K562 (cell line): ENCODE results near the gene COL6A1. TPM values are rescaled to one million over a fixed set of nuclear protein-coding genes. Genes with fewer than 3 reads are reported as not detected.
A peak's percentile ranks its signal among the peaks of the same experiment; 100 is the strongest.

Experiments used
- ATAC-seq: fragments of 200-7000 bp; cut with Tn5 transposase; 3 replicates; pipeline ENCODE4 v1.9.1; 2020; ENCODE audit warnings: moderate library complexity
- BruUV-seq: library from RNA; stranded (reverse); fragments of 400-500 nt; replicated peaks from 2 replicates; lab custom pipeline; 2021; lab: Mats Ljungman, UMichigan
- CTCF ChIA-PET: fragments of 300-600 bp; formaldehyde crosslinking; extraction: SDS; loops from one replicate; lab custom pipeline; 2021; ENCODE audit warnings: low intra/inter-chr PET ratio; lab: Yijun Ruan, JAX
- POLR2A ChIA-PET: fragments of 300-600, 350-650 bp; sonication (Branson Sonifier 250); formaldehyde crosslinking; extraction: SDS; loops from one replicate; lab custom pipeline; 2021; ENCODE audit warnings: antibody characterized with exemption, inconsistent platforms; lab: Yijun Ruan, JAX
- DNase-seq, 4 experiments: peaks; one replicate each; pipeline versions ENCODE4 v3.0.0 to v3.0.0-alpha.2; 2011 to 2018; ENCODE audit warnings: low spot score in 3 of 4, mixed read lengths in 3 of 4; ENCODE audit errors: extremely low read depth in 1 of 4
- FAIRE-seq: peaks from 2 replicates; lab custom pipeline; 2011; peaks lifted over from hg19 to GRCh38; lab: Jason Lieb, UNC
- H2AFZ ChIP-seq: 2 replicates; pipeline ENCODE4 v1.6.0; 2011; ENCODE audit warnings: low read depth, low read length, control low read depth, inconsistent platforms
- H3K27ac ChIP-seq: fragments of 200-600 bp; 3 replicates; pipeline ENCODE4 v1.8.0; 2011; ENCODE audit warnings: low read depth, mild to moderate bottlenecking, control low read depth, inconsistent platforms, low read length, moderate library complexity, mixed read lengths; ENCODE audit errors: extremely low read depth
- H3K27me3 ChIP-seq, 2 experiments: fragments of 300-600 bp in 1 of 2; 2 replicates in 1 of 2; 3 replicates in 1 of 2; pipeline versions ENCODE4 v1.6.0 to v1.8.0; 2011; ENCODE audit warnings: inconsistent platforms in 2 of 2, low read length in 2 of 2, mild to moderate bottlenecking in 1 of 2, mixed read lengths in 1 of 2, moderate library complexity in 1 of 2; ENCODE audit not compliant: control insufficient read depth in 2 of 2, insufficient read depth in 2 of 2
- H3K36me3 ChIP-seq: fragments of 300-600 bp; 3 replicates; pipeline ENCODE4 v1.8.0; 2011; ENCODE audit warnings: mild to moderate bottlenecking, low read length, inconsistent platforms; ENCODE audit not compliant: control insufficient read depth, insufficient read depth
- H3K4me1 ChIP-seq, 2 experiments: fragments of 200-600 bp in 1 of 2; replicated peaks in 1 of 2; 2 replicates in 1 of 2; 3 replicates in 1 of 2; pipeline versions ENCODE4 v1.5.1 to v1.8.0; 2011; ENCODE audit warnings: inconsistent platforms in 2 of 2, low read length in 2 of 2, mild to moderate bottlenecking in 1 of 2, mixed read lengths in 1 of 2, moderate library complexity in 1 of 2; ENCODE audit not compliant: control insufficient read depth in 2 of 2, insufficient read depth in 2 of 2
- H3K4me2 ChIP-seq: 2 replicates; pipeline ENCODE4 v1.6.1; 2011; ENCODE audit warnings: low read length, control low read depth, inconsistent platforms, mixed read lengths; ENCODE audit not compliant: insufficient read depth
- H3K4me3 ChIP-seq: fragments of 200-600 bp; sonication (generic), shearing (Covaris generic); 2 replicates; pipeline ENCODE4 v1.5.1; 2016; ENCODE audit warnings: control low read depth, inconsistent platforms
- H3K79me2 ChIP-seq: fragments of 200-600 bp; 3 replicates; pipeline ENCODE4 v1.8.0; 2011; ENCODE audit warnings: low read length, inconsistent platforms; ENCODE audit not compliant: control insufficient read depth, insufficient read depth
- H3K9ac ChIP-seq, 2 experiments: 2 replicates each; pipeline versions ENCODE4 v1.6.0 to v1.6.1; 2011; ENCODE audit warnings: low read depth in 2 of 2, low read length in 2 of 2, control low read depth in 1 of 2, inconsistent platforms in 1 of 2, mild to moderate bottlenecking in 1 of 2, mixed read lengths in 1 of 2; ENCODE audit not compliant: insufficient read depth in 1 of 2
- H3K9me1 ChIP-seq: one replicate; pipeline ENCODE4 v1.6.0; 2011; ENCODE audit warnings: inconsistent platforms, mild to moderate bottlenecking, low read length, moderate library complexity; ENCODE audit not compliant: control insufficient read depth, insufficient read depth
- H3K9me3 ChIP-seq: replicated peaks from 2 replicates; pipeline ENCODE4 v1.5.1; 2011; ENCODE audit warnings: low read depth, low read length, inconsistent platforms; ENCODE audit not compliant: control insufficient read depth, insufficient read depth
- H4K20me1 ChIP-seq: replicated peaks from 2 replicates; pipeline ENCODE4 v1.6.1; 2011; ENCODE audit warnings: low read length, inconsistent platforms, mixed read lengths; ENCODE audit not compliant: control insufficient read depth, insufficient read depth
- ATF3 ChIP-seq, 2 experiments: fragments of 450-650 bp in 1 of 2; sonication (generic) in 1 of 2; formaldehyde crosslinking in 1 of 2; IDR thresholded peaks in 1 of 2; conservative IDR thresholded peaks in 1 of 2; 2 replicates each; pipeline versions ENCODE4 v1.6.1 to v1.8.1; 2016 to 2023; ENCODE audit warnings: mild to moderate bottlenecking in 2 of 2, moderate library complexity in 2 of 2, inconsistent platforms in 1 of 2, missing genetic modification reagents in 1 of 2
- ATF7 ChIP-seq: fragments of 450-650 bp; IDR thresholded peaks from 2 replicates; pipeline ENCODE4 v1.7.1; 2014; ENCODE audit warnings: mild to moderate bottlenecking, moderate library complexity
- BMI1 ChIP-seq: fragments of 150-350 bp; IDR thresholded peaks from 2 replicates; pipeline ENCODE4 v1.6.1; 2014; ENCODE audit warnings: low read length
- CBFA2T2 ChIP-seq: fragments of 450-650 bp; conservative IDR thresholded peaks from 2 replicates; pipeline ENCODE4 v1.6.1; 2017; ENCODE audit warnings: mild to moderate bottlenecking
- CREB1 ChIP-seq, 2 experiments: sonication (generic) in 1 of 2; formaldehyde crosslinking in 1 of 2; IDR thresholded peaks; 2 replicates each; pipeline versions ENCODE4 v1.6.1 to v1.8.0; 2012 to 2022; ENCODE audit warnings: inconsistent platforms in 1 of 2, mild to moderate bottlenecking in 1 of 2, missing genetic modification reagents in 1 of 2, moderate library complexity in 1 of 2
- ESRRA ChIP-seq: fragments of 450-650 bp; IDR thresholded peaks from 2 replicates; pipeline ENCODE4 v1.6.1; 2014; ENCODE audit warnings: low read depth, mild to moderate bottlenecking, moderate library complexity, borderline replicate concordance
- ETV1 ChIP-seq: fragments of 450-650 bp; conservative IDR thresholded peaks from 2 replicates; pipeline ENCODE4 v1.6.1; 2016; ENCODE audit warnings: missing genetic modification characterization, control low read depth, low read depth, missing compliant biosample characterization
- FOXJ2 ChIP-seq: fragments of 200-800 bp; sonication (Bioruptor generic); IDR thresholded peaks from 2 replicates; pipeline ENCODE4 v1.6.1; 2016; ENCODE audit warnings: missing genetic modification characterization, missing compliant biosample characterization
- GTF2E2 ChIP-seq: fragments of 200-800 bp; sonication (Bioruptor generic); IDR thresholded peaks from 2 replicates; pipeline ENCODE4 v1.6.1; 2016; ENCODE audit warnings: missing genetic modification characterization, missing compliant biosample characterization
- JUND ChIP-seq, 2 experiments: IDR thresholded peaks; 2 replicates in 1 of 2; 3 replicates in 1 of 2; pipeline ENCODE4 v1.6.1; 2011; ENCODE audit warnings: borderline replicate concordance in 2 of 2, low read depth in 2 of 2, low read length in 2 of 2, improper control_type of control experiment in 1 of 2, missing biosample characterization in 1 of 2, missing genetic modification characterization in 1 of 2, missing genetic modification reagents in 1 of 2
- MXI1 ChIP-seq: IDR thresholded peaks from 2 replicates; pipeline ENCODE4 v1.6.1; 2011; ENCODE audit warnings: low read depth, mild to moderate bottlenecking, improper control_type of control experiment, low read length
- NR2C1 ChIP-seq, 2 experiments: fragments of 450-650 bp; IDR thresholded peaks; 2 replicates each; pipeline ENCODE4 v1.6.1; 2017; ENCODE audit warnings: mild to moderate bottlenecking in 2 of 2, antibody characterized with exemption in 1 of 2, inconsistent platforms in 1 of 2, missing compliant biosample characterization in 1 of 2, missing genetic modification characterization in 1 of 2
- NR2C2 ChIP-seq, 2 experiments: fragments of 200-800 bp in 1 of 2; sonication (Bioruptor generic) in 1 of 2; sonication (generic) in 1 of 2; formaldehyde crosslinking in 1 of 2; IDR thresholded peaks; 2 replicates each; pipeline versions ENCODE4 v1.6.1 to v1.8.0; 2016 to 2022; ENCODE audit warnings: mild to moderate bottlenecking in 1 of 2, missing compliant biosample characterization in 1 of 2, missing genetic modification characterization in 1 of 2, missing genetic modification reagents in 1 of 2
- SIRT6 ChIP-seq: IDR thresholded peaks from one replicate; pipeline ENCODE4 v1.6.1; 2012; ENCODE audit warnings: low read depth, mild to moderate bottlenecking, control low read depth, inconsistent platforms, low read length, moderate library complexity
- ZBTB8A ChIP-seq: fragments of 450-650 bp; IDR thresholded peaks from 2 replicates; pipeline ENCODE4 v1.6.1; 2018; ENCODE audit warnings: mild to moderate bottlenecking, moderate library complexity; ENCODE audit not compliant: partially characterized antibody
- ZNF316 ChIP-seq: fragments of 450-650 bp; IDR thresholded peaks from 2 replicates; pipeline ENCODE4 v1.6.1; 2016
- ZNF408 ChIP-seq: fragments of 250-450 bp; sonication (Bioruptor Pico); IDR thresholded peaks from 2 replicates; pipeline ENCODE4 v1.4.0; 2020; ENCODE audit warnings: low read depth, mild to moderate bottlenecking, moderate library complexity
- ZNF511 ChIP-seq: sonication (generic); formaldehyde crosslinking; IDR thresholded peaks from 2 replicates; pipeline ENCODE4 v1.8.0; 2022; ENCODE audit warnings: mild to moderate bottlenecking, missing genetic modification reagents
- WGBS: fragments of 100-300 bp; shearing (Covaris generic); methylation state at CpG from one replicate; pipeline ENCODE4 v1.1.6; 2016; ENCODE audit warnings: low coverage, mixed read lengths; ENCODE audit not compliant: insufficient coverage; ENCODE audit errors: missing lambda C conversion rate; 5-methylcytosine and 5-hydroxymethylcytosine counted together
- in situ Hi-C: fragments of 300-500 bp; cut with MboI; formaldehyde crosslinking; loops from 4 replicates; pipeline ENCODE4 v1.15.0; 2018; ENCODE audit warnings: inconsistent platforms, mixed read lengths
- intact Hi-C: fragments of 100-400 bp; cut with micrococcal nuclease; formaldehyde crosslinking; loops from 2 replicates; pipeline ENCODE4 v1.14.2; 2022
- polyA plus RNA-seq, 8 experiments: library from polyadenylated mRNA; depleted of rRNA in 4 of 8; stranded (reverse) in 5 of 8; unstranded in 3 of 8; fragments of >200 nt; fragmentation: Nextera tagmentation in 2 of 8; fragmentation: Illumina TruSeq in 1 of 8; extraction: Ambion mirVana in 2 of 8; extraction: Trizol in 1 of 8; gene quantifications; 2 replicates each; pipeline versions ENCODE4 v1.2.1 to v1.2.3, GENCODE V29; 2011 to 2014; ENCODE audit warnings: inconsistent platforms in 1 of 8, missing spikeins in 1 of 8
- total RNA-seq, 7 experiments: library from RNA; depleted of rRNA in 6 of 7; stranded (reverse); fragments of >200 nt in 6 of 7; fragmentation: Illumina TruSeq in 2 of 7; extraction: Trizol in 2 of 7; gene quantifications; 2 replicates each; pipeline versions ENCODE4 v1.2.1 to v1.2.3, GENCODE V29; 2011 to 2021; ENCODE audit warnings: low replicate concordance in 1 of 7
- TF ChIP-seq, protein P1 (sequence below): fragments of 250-450 bp; sonication (Bioruptor Pico); IDR thresholded peaks from 2 replicates; pipeline ENCODE4 v1.4.0; 2020; ENCODE audit warnings: mild to moderate bottlenecking

Gene COL6A1
- total and polyA plus RNA-seq, 9 of the 15 experiments (the other 6 are each of a cell fraction or from before 2014, with no cell fraction given): 0.07 to 1.3 (median 0.14) TPM; not detected in 3

DNA sequence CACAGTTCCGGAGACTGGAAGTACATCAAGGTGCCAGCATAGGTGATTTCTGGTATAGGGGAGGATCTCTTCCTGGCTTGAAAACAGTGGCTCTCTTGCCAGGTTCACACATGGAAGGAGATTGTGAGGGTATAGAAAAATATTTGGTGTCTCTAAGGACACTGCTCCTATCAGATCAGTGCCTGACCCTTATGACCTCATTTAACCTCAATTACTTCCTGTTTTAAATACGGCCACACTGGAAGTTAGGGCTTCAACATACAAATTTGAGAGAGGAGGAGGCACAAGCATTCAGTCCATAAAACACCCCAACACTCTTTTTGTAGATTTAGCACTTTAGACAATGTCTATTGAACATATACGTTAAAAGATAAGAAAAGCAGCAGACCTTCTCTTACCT lies 37.0 kb downstream of the COL6A1 start:
- WGBS: 0% methylated on average over 3 of the region's 3 CpGs
- ATAC-seq: no peak
- no peak overlapping the region for H3K9ac ChIP-seq
- TF ChIP-seq BMI1 (no peak), ATF3 (IDR thresholded peaks at IDR 0.05) (peak; percentile 18; the same call in 1 of the 2 replicates), ATF3 (CRISPR knock-in tag; conservative IDR thresholded peaks at IDR 0.05) (no peak), GTF2E2 (tag) (no peak), ZNF408 (CRISPR knock-in tag) (no peak), NR2C1 (IDR thresholded peaks at IDR 0.05) (0 out of 2 replicates have a peak, but pooled peaks have one; percentile 31), NR2C1 (tag; IDR thresholded peaks at IDR 0.05) (peak; percentile 64; the same call in 1 of the 2 replicates), SIRT6 (no peak), CBFA2T2 (no peak), JUND (IDR thresholded peaks at IDR 0.05; ENCODE audit: borderline replicate concordance, low read depth, low read length) (0 out of 2 replicates have a peak, but pooled peaks have one; percentile 30), JUND (tag; IDR thresholded peaks at IDR 0.05; ENCODE audit: borderline replicate concordance, low read depth, low read length) (peak; percentile 65; the same call in 2 of the 3 replicates), FOXJ2 (tag) (peak; percentile 80; the same call in 1 of the 2 replicates), ESRRA (peak; percentile 70; the same call in 1 of the 2 replicates), MXI1 (no peak), CREB1 (IDR thresholded peaks at IDR 0.05) (no peak), CREB1 (CRISPR knock-in tag; IDR thresholded peaks at IDR 0.05) (no peak), ZNF511 (CRISPR knock-in tag) (no peak), NR2C2 (CRISPR knock-in tag; IDR thresholded peaks at IDR 0.05) (no peak), NR2C2 (tag; IDR thresholded peaks at IDR 0.05) (peak; percentile 85), ATF7 (peak; percentile 60), ZBTB8A (no peak), ZNF316 (no peak), ETV1 (peak; percentile 77)
- TF ChIP-seq, protein P1, sequence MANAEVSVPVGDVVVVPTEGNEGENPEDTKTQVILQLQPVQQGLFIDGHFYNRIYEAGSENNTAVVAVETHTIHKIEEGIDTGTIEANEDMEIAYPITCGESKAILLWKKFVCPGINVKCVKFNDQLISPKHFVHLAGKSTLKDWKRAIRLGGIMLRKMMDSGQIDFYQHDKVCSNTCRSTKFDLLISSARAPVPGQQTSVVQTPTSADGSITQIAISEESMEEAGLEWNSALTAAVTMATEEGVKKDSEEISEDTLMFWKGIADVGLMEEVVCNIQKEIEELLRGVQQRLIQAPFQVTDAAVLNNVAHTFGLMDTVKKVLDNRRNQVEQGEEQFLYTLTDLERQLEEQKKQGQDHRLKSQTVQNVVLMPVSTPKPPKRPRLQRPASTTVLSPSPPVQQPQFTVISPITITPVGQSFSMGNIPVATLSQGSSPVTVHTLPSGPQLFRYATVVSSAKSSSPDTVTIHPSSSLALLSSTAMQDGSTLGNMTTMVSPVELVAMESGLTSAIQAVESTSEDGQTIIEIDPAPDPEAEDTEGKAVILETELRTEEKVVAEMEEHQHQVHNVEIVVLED (CRISPR knock-in tag): no peak

More for the DNA sequence above, 37.0 kb downstream of the COL6A1 start:
- peaks cover 4 to 13% of the 10 kb centered on the region in 2 experiments; a peak in 4 of 5 replicates for H3K4me1 ChIP-seq
- BruUV-seq: no TSS peak
- no peak overlapping the region for H3K4me2 ChIP-seq
- peaks cover 6% of the 10 kb centered on the region for H3K9me1 ChIP-seq
- FAIRE-seq (no peak), DNase-seq (no peak)
- peaks cover 0 to 9% of the 10 kb centered on the region in 2 experiments; a peak in 4 of 5 replicates for H3K27me3 ChIP-seq
- no peaks in the 10 kb centered on the region for H4K20me1 ChIP-seq
- in situ Hi-C loops (no loop called here), intact Hi-C loops (no loop called here)
- H3K4me3 ChIP-seq: no peak overlapping the region
- CTCF ChIA-PET: no interaction called here
- H3K36me3 ChIP-seq: no peaks in the 10 kb centered on the region
- POLR2A ChIA-PET: no interaction called here
- no peak overlapping the region for H2AFZ ChIP-seq
- H3K27ac ChIP-seq: no peak overlapping the region
- H3K9me3 ChIP-seq: no peaks in the 10 kb centered on the region
- no peaks in the 10 kb centered on the region for H3K79me2 ChIP-seq
